Fibroblast of skin of abdomen (primary cell): ENCODE measurements around the gene HGF. TPM values are rescaled to one million over a fixed set of nuclear protein-coding genes. Genes with fewer than 3 reads are reported as not detected.
"Not testable (repeated sequence)": the region's sequence is repeated elsewhere in the genome, so short reads cannot be mapped to it uniquely, and the experiment has no call there.

Experiments used
- DNase-seq: peaks from one replicate; pipeline ENCODE4 v3.0.0-alpha.2; 2013
- polyA plus RNA-seq, 2 experiments: library from polyadenylated mRNA; unstranded; fragments of 120-200 nt; gene quantifications; one replicate each; pipeline ENCODE4 v1.2.1, GENCODE V29; 2013; ENCODE audit not compliant: insufficient read length in 2 of 2

The HGF gene
- polyA plus RNA-seq (2013, experiment 1 of 2; ENCODE audit: insufficient read length): 3.3 TPM
- polyA plus RNA-seq (2013, experiment 2 of 2; ENCODE audit: insufficient read length): 3.6 TPM

- peak; percentile 47 for DNase-seq
These were observed at the start of gene HGF for GRCh38 chr7:81769891-81770727. Gene HGF, minus strand, starts transcription at chr7:81770047. Its CDS starts 76 bp downstream, at chr7:81769971.

- DNase-seq: peak; percentile 17
These were observed 46.5 kb upstream of the HGF start for GRCh38 chr7:81816312-81816711.

- not testable (repeated sequence) for DNase-seq
These were observed 43.1 kb upstream of the HGF start for GRCh38 chr7:81812866-81813476.

- DNase-seq: no peak
These were observed 42.4 kb upstream of the HGF start for GRCh38 chr7:81811956-81812865.

- DNase-seq: no peak
These were observed 40.8 kb upstream of the HGF start for GRCh38 chr7:81810476-81811155.

- DNase-seq: not testable (repeated sequence)
These were observed 38.5 kb upstream of the HGF start for GRCh38 chr7:81808310-81808709.

GRCh38 chr7:81803267-81803666 lies 33.4 kb upstream of the HGF start:
- no peak for DNase-seq

- DNase-seq: no peak
These were observed 32.4 kb upstream of the HGF start for GRCh38 chr7:81802251-81802650.

- no peak for DNase-seq
These were observed 31.7 kb upstream of the HGF start for GRCh38 chr7:81801532-81801931.

GRCh38 chr7:81791568-81792518 lies 22.0 kb upstream of the HGF start:
- no peak for DNase-seq

GRCh38 chr7:81790686-81791085 lies 20.8 kb upstream of the HGF start:
- DNase-seq: no peak

GRCh38 chr7:81790120-81790500 lies 20.3 kb upstream of the HGF start:
- DNase-seq: no peak

- DNase-seq: no peak
These were observed 19.7 kb upstream of the HGF start for GRCh38 chr7:81789406-81790119.

GRCh38 chr7:81788246-81788645 lies 18.4 kb upstream of the HGF start:
- no peak for DNase-seq

- no peak for DNase-seq
These were observed 14.0 kb upstream of the HGF start for GRCh38 chr7:81783818-81784217.

- no peak for DNase-seq
These were observed 11.3 kb upstream of the HGF start for GRCh38 chr7:81780914-81781693.

- no peak for DNase-seq
These were observed 9.9 kb upstream of the HGF start for GRCh38 chr7:81779706-81780105.

GRCh38 chr7:81777697-81778096 lies 7.8 kb upstream of the HGF start:
- no peak for DNase-seq

- no peak for DNase-seq
These were observed 7.2 kb upstream of the HGF start for GRCh38 chr7:81776948-81777630.
